K562 (cell line): ENCODE measurements around the gene HOMEZ. TPM values are rescaled to one million over a fixed set of nuclear protein-coding genes. Genes with fewer than 3 reads are reported as not detected.

Source experiments
- ARID1B ChIP-seq: fragments of 450-650 bp; IDR thresholded peaks from 2 replicates; pipeline ENCODE4 v1.6.1; 2016; ENCODE audit warnings: antibody characterized with exemption, mild to moderate bottlenecking, inconsistent platforms
- DNMT1 ChIP-seq: fragments of 450-650 bp; IDR thresholded peaks from 2 replicates; pipeline ENCODE4 v1.6.1; 2016; ENCODE audit warnings: antibody characterized with exemption, mild to moderate bottlenecking
- ESRRB ChIP-seq: fragments of 250-450 bp; sonication (Bioruptor Pico); IDR thresholded peaks from 2 replicates; pipeline ENCODE4 v1.5.0; 2020; ENCODE audit warnings: mild to moderate bottlenecking, moderate library complexity, borderline replicate concordance
- ETV5 ChIP-seq: sonication (generic); formaldehyde crosslinking; IDR thresholded peaks from 2 replicates; pipeline ENCODE4 v1.4.0; 2020; ENCODE audit warnings: low read depth, mild to moderate bottlenecking, missing genetic modification reagents
- HDGF ChIP-seq: fragments of 450-650 bp; IDR thresholded peaks from 2 replicates; pipeline ENCODE4 v1.6.1; 2016
- HMGN3 ChIP-seq: IDR thresholded peaks from 2 replicates; pipeline ENCODE4 v1.6.1; 2011; ENCODE audit warnings: borderline replicate concordance, low read depth, mild to moderate bottlenecking, mixed read lengths, low read length; ENCODE audit not compliant: insufficient read length; ENCODE audit errors: extremely low read depth
- MED1 ChIP-seq: sonication (generic); formaldehyde crosslinking; IDR thresholded peaks from 2 replicates; pipeline ENCODE4 v1.8.1; 2023; ENCODE audit warnings: missing genetic modification reagents, borderline replicate concordance
- NFIC ChIP-seq: fragments of 450-650 bp; IDR thresholded peaks from 2 replicates; pipeline ENCODE4 v1.6.1; 2017; ENCODE audit warnings: mild to moderate bottlenecking, inconsistent platforms
- NRF1 ChIP-seq, 2 experiments: fragments of 450-650 bp; IDR thresholded peaks in 1 of 2; conservative IDR thresholded peaks in 1 of 2; 2 replicates each; pipeline ENCODE4 v1.6.1; 2014; ENCODE audit warnings: mild to moderate bottlenecking in 2 of 2
- PCBP2 ChIP-seq: fragments of 200-400 bp; formaldehyde crosslinking; IDR thresholded peaks from 2 replicates; pipeline ENCODE4 v1.6.1; 2018; ENCODE audit warnings: low read length, low read depth, mild to moderate bottlenecking, moderate library complexity; ENCODE audit not compliant: poor library complexity, severe bottlenecking
- RBM15 ChIP-seq: fragments of 200-400 bp; formaldehyde crosslinking; IDR thresholded peaks from 2 replicates; pipeline ENCODE4 v1.6.1; 2018; ENCODE audit warnings: mild to moderate bottlenecking, low read length, moderate library complexity; ENCODE audit not compliant: insufficient read depth
- RBM17 ChIP-seq: fragments of 200-400 bp; formaldehyde crosslinking; IDR thresholded peaks from 2 replicates; pipeline ENCODE4 v1.6.1; 2017; ENCODE audit warnings: low read depth, mild to moderate bottlenecking, low read length, borderline replicate concordance
- RFX7 ChIP-seq: fragments of 250-450 bp; sonication (Bioruptor Pico); IDR thresholded peaks from 2 replicates; pipeline ENCODE4 v1.5.1; 2021; ENCODE audit warnings: mild to moderate bottlenecking
- SETDB1 ChIP-seq: IDR thresholded peaks from one replicate; pipeline ENCODE4 v1.6.1; 2012; ENCODE audit warnings: low read length, control low read depth, inconsistent platforms
- SOX6 ChIP-seq: fragments of 450-650 bp; IDR thresholded peaks from 2 replicates; pipeline ENCODE4 v1.6.1; 2014; ENCODE audit warnings: mild to moderate bottlenecking
- SP2 ChIP-seq: IDR thresholded peaks from 2 replicates; pipeline ENCODE4 v1.6.1; 2011; ENCODE audit warnings: mild to moderate bottlenecking, low read depth, low read length, moderate library complexity; ENCODE audit not compliant: poor library complexity, severe bottlenecking; ENCODE audit errors: extremely low read depth
- YBX1 ChIP-seq: fragments of 450-650 bp; IDR thresholded peaks from 2 replicates; pipeline ENCODE4 v1.7.1; 2016; ENCODE audit warnings: mild to moderate bottlenecking
- ZBTB11 ChIP-seq, 3 experiments: fragments of 200-800 bp in 1 of 3; fragments of 250-450 bp in 1 of 3; fragments of 450-650 bp in 1 of 3; sonication (Bioruptor Pico) in 1 of 3; sonication (Bioruptor generic) in 1 of 3; formaldehyde crosslinking in 1 of 3; IDR thresholded peaks; 2 replicates each; pipeline versions ENCODE4 v1.6.1 to v1.8.0; 2016 to 2022; ENCODE audit warnings: mild to moderate bottlenecking in 2 of 3, missing genetic modification characterization in 2 of 3, missing compliant biosample characterization in 1 of 3, moderate library complexity in 1 of 3
- ZNF282 ChIP-seq: sonication (generic); formaldehyde crosslinking; IDR thresholded peaks from 2 replicates; pipeline ENCODE4 v1.8.1; 2023; ENCODE audit warnings: missing genetic modification reagents
- polyA plus RNA-seq, 8 experiments: library from polyadenylated mRNA; depleted of rRNA in 4 of 8; stranded (reverse) in 5 of 8; unstranded in 3 of 8; fragments of >200 nt; fragmentation: Nextera tagmentation in 2 of 8; fragmentation: Illumina TruSeq in 1 of 8; extraction: Ambion mirVana in 2 of 8; extraction: Trizol in 1 of 8; gene quantifications; 2 replicates each; pipeline versions ENCODE4 v1.2.1 to v1.2.3, GENCODE V29; 2011 to 2014; ENCODE audit warnings: inconsistent platforms in 1 of 8, missing spikeins in 1 of 8
- total RNA-seq, 7 experiments: library from RNA; depleted of rRNA in 6 of 7; stranded (reverse); fragments of >200 nt in 6 of 7; fragmentation: Illumina TruSeq in 2 of 7; extraction: Trizol in 2 of 7; gene quantifications; 2 replicates each; pipeline versions ENCODE4 v1.2.1 to v1.2.3, GENCODE V29; 2011 to 2021; ENCODE audit warnings: low replicate concordance in 1 of 7
- TF ChIP-seq, protein P1 (sequence below): fragments of 450-650 bp; IDR thresholded peaks from 2 replicates; pipeline ENCODE4 v1.6.1; 2016; ENCODE audit warnings: borderline replicate concordance
- TF ChIP-seq, protein P2 (sequence below): fragments of 450-650 bp; formaldehyde crosslinking; IDR thresholded peaks from 2 replicates; pipeline ENCODE4 v1.4.0; 2022; ENCODE audit warnings: missing genetic modification characterization

HOMEZ gene
- total and polyA plus RNA-seq, 9 of the 15 experiments (the other 6 are each of a cell fraction or from before 2014, with no cell fraction given), result 3.0 to 30.2 (median 16.9) TPM

DNA sequence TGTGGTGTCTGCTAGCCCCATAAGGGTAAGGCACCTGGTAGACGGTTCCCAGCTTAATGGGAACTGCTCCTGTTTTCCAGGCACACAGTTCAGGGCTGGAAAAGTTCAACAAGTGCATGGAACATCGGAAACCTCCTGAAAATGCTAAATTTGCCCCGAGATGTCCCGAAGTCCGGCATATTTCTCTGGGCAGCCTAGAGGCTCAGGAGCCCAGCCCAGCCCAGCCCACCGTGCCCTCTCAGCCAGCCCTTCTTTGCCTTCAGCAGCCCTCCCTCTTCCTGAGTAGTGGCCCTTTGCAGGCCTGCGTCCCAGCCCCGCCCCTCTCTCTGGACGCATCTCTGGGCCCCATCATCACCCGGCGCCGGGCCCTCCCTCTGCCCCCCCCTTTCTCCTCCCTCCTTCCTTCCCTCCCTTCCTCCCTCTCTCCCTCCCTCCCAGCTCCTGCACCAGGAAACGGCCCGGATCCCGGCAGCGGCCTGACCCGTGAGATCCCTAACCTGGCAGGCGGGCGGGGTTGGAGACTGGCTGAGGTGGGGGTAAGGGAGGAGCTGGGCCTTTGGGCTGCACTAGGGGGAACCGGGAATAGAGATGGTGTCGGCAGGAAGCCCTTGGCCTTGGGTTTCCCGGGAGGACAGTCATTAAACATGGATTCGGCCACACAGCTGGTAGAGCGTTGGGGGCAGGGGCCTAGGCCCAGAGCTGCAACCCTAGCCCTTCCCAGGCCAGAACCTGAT, 20.6 kb upstream of the HOMEZ start, which contains the start of gene BCL2L2 (continued):
- TF ChIP-seq, protein P1, sequence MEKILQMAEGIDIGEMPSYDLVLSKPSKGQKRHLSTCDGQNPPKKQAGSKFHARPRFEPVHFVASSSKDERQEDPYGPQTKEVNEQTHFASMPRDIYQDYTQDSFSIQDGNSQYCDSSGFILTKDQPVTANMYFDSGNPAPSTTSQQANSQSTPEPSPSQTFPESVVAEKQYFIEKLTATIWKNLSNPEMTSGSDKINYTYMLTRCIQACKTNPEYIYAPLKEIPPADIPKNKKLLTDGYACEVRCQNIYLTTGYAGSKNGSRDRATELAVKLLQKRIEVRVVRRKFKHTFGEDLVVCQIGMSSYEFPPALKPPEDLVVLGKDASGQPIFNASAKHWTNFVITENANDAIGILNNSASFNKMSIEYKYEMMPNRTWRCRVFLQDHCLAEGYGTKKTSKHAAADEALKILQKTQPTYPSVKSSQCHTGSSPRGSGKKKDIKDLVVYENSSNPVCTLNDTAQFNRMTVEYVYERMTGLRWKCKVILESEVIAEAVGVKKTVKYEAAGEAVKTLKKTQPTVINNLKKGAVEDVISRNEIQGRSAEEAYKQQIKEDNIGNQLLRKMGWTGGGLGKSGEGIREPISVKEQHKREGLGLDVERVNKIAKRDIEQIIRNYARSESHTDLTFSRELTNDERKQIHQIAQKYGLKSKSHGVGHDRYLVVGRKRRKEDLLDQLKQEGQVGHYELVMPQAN, result peak; percentile 78; the same call in 1 of the 2 replicates
- TF ChIP-seq NRF1 (conservative IDR thresholded peaks at IDR 0.05 in 1 of 2, IDR thresholded peaks at IDR 0.05 in 1 of 2) (peak; percentile 43 to 52; a peak in 3 of 4 replicates), RFX7 (no peak), ARID1B (peak; percentile 43), MED1 (CRISPR knock-in tag) (no peak), HMGN3 (peak; percentile 66), ZBTB11 (CRISPR knock-in tag; IDR thresholded peaks at IDR 0.05) (peak in 1 of 3 experiments; percentile 47; a peak in 1 of 6 replicates), ESRRB (CRISPR knock-in tag) (no peak), SP2 (no peak), YBX1 (no peak), NFIC (peak; percentile 57), RBM15 (no peak), PCBP2 (no peak), HDGF (no peak), ETV5 (CRISPR knock-in tag) (peak; percentile 72), SOX6 (peak; percentile 90), SETDB1 (no peak), RBM17 (no peak), ZNF282 (CRISPR knock-in tag) (no peak), DNMT1 (no peak)
- TF ChIP-seq, protein P2, sequence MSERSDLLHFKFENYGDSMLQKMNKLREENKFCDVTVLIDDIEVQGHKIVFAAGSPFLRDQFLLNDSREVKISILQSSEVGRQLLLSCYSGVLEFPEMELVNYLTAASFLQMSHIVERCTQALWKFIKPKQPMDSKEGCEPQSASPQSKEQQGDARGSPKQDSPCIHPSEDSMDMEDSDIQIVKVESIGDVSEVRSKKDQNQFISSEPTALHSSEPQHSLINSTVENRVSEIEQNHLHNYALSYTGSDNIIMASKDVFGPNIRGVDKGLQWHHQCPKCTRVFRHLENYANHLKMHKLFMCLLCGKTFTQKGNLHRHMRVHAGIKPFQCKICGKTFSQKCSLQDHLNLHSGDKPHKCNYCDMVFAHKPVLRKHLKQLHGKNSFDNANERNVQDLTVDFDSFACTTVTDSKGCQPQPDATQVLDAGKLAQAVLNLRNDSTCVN (CRISPR knock-in tag), result peak; percentile 44; the same call in 1 of the 2 replicates
